ENCODE results near the gene ZNF559. TPM values are rescaled to one million over a fixed set of nuclear protein-coding genes. Genes with fewer than 3 reads are reported as not detected.

ZNF559 gene
- total and polyA plus RNA-seq, 2 donors (not counting 1 experiment from before 2014, with no cell fraction given), result 23.9 to 49.3 TPM

- intact Hi-C loops (cut with micrococcal nuclease), result loop anchor here (5.0 kb wide), 1 partner anchor 214 kb away; the partner anchor contains the start of gene ZNF426
Measured at GRCh38 chr19:9323557-9323918, 441 bp upstream of the ZNF559 start.

More at GRCh38 chr19:9323557-9323918, 441 bp upstream of the ZNF559 start:
- Mint-ChIP-seq H3K4me3 (peak overlapping the region; percentile 96), H3K4me1 (peaks cover 24% of the 10 kb centered on the region), H3K9me3 (ENCODE audit: insufficient read depth) (peaks cover 15% of the 10 kb centered on the region), H3K27me3 (no peaks in the 10 kb centered on the region), H3K27ac (peak overlapping the region; percentile 96)
- 6% methylated on average over 9 of the region's 9 CpGs for WGBS (ENCODE audit: insufficient coverage)
- ChIA-PET POLR2A (interaction anchor here (1.0 kb wide), 1 partner anchor 14 kb away, joined by 3 read pairs; the partner anchor contains the start of gene ZNF699), CTCF (interaction anchor here (0.8 to 2.1 kb wide), 6 partner anchors 10 to 445 kb away, joined by 3 to 13 read pairs (median 4); partner anchors contain the start of genes ZNF266, ZNF699 and ZNF846)
- Histone ChIP-seq H3K4me1 (ENCODE audit: control insufficient read depth in 2 of 2, insufficient read depth in 2 of 2, low read length in 2 of 2) (peaks cover 11 to 17% of the 10 kb centered on the region in 2 donors), H4K20me1 (ENCODE audit: control insufficient read depth, insufficient read depth, low read length, poor library complexity, severe bottlenecking) (no peaks in the 10 kb centered on the region), H3K36me3 (replicated peaks in 1 of 2; ENCODE audit: control extremely low read depth in 1 of 2, control insufficient read depth in 1 of 2, extremely low read depth in 1 of 2, insufficient read depth in 2 of 2, low read length in 1 of 2) (peaks cover under 1 to 1% of the 10 kb centered on the region in 2 experiments), H3K4me3 (ENCODE audit: control extremely low read depth in 1 of 5, extremely low read depth in 1 of 5, insufficient read depth in 1 of 5, low read depth in 2 of 5, low read length in 4 of 5) (peak overlapping the region; percentile 72 to 88 (median 79)), H3K9me3 (ENCODE audit: control extremely low read depth in 1 of 3, control insufficient read depth in 2 of 3, insufficient read depth in 1 of 3, low read length in 2 of 3) (peaks cover 4 to 53% (median 30%) of the 10 kb centered on the region in 3 donors), H3K9ac (ENCODE audit: low read length) (peak overlapping the region; percentile 77), H3K79me2 (ENCODE audit: control insufficient read depth, insufficient read depth, low read length) (peaks cover 33% of the 10 kb centered on the region), H2AFZ (ENCODE audit: insufficient read depth, low read depth, low read length, poor library complexity, severe bottlenecking) (peak overlapping the region; percentile 89), H3K4me2 (replicated peaks; ENCODE audit: low read depth, low read length, poor library complexity, severe bottlenecking) (peak overlapping the region; percentile 89), H3K27ac (ENCODE audit: low read length in 2 of 2) (peak overlapping the region; percentile 78 to 81), H3K27me3 (replicated peaks in 1 of 4; ENCODE audit: control extremely low read depth in 1 of 4, control insufficient read depth in 3 of 4, insufficient read depth in 4 of 4, low read length in 3 of 4) (no peaks in the 10 kb centered on the region)
- DNase-seq (no peak), ATAC-seq (ENCODE audit: low read depth) (peak; percentile 32)
- TF ChIP-seq CTCF (IDR thresholded peaks at IDR 0.05), result no peak
- no peak for TF ChIP-seq EZH2 (IDR thresholded peaks at IDR 0.05; ENCODE audit: borderline replicate concordance, insufficient read depth, low read depth, low read length, poor library complexity, severe bottlenecking)

Data from B cell (primary cell).